HTERT RPE-1 (cell line): ENCODE results near the gene NDUFS8.

Source experiments
- in situ Hi-C: fragments of 300-500 bp; cut with MboI; formaldehyde crosslinking; loops from 4 replicates; pipeline ENCODE4 v1.14.3; 2020; ENCODE audit warnings: low sequenced_read_pairs

The NDUFS8 gene

DNA sequence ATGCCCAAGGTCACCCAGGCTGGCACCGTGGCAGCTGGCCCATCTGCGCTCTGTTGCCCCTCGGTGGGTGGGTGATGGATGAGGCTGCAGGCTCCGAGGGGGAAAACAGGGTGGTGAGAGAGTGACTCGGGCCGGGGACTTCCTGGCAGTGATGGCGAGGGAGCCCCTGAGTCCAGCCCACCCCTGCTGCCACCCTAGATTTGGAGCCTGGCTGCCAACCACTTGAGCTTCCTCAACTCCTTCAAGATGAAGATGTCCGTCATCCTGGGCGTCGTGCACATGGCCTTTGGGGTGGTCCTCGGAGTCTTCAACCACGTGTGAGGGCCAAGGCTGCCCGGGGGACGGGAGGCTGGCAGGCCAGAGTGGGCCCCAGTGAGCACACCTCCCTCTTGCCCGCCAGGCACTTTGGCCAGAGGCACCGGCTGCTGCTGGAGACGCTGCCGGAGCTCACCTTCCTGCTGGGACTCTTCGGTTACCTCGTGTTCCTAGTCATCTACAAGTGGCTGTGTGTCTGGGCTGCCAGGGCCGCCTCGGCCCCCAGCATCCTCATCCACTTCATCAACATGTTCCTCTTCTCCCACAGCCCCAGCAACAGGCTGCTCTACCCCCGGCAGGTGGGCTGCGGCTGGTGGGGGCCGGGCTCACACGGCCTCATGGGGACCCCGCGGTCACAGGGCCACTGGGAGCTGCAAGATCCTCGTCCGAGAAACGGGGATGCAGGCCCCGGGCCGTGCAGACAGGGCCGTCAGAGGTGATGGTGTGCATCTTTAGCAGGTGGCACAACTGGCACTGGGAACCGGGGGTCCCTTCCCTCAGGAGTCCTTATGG is 18.4 kb downstream of the NDUFS8 start:
- in situ Hi-C loops = no loop called here

DNA sequence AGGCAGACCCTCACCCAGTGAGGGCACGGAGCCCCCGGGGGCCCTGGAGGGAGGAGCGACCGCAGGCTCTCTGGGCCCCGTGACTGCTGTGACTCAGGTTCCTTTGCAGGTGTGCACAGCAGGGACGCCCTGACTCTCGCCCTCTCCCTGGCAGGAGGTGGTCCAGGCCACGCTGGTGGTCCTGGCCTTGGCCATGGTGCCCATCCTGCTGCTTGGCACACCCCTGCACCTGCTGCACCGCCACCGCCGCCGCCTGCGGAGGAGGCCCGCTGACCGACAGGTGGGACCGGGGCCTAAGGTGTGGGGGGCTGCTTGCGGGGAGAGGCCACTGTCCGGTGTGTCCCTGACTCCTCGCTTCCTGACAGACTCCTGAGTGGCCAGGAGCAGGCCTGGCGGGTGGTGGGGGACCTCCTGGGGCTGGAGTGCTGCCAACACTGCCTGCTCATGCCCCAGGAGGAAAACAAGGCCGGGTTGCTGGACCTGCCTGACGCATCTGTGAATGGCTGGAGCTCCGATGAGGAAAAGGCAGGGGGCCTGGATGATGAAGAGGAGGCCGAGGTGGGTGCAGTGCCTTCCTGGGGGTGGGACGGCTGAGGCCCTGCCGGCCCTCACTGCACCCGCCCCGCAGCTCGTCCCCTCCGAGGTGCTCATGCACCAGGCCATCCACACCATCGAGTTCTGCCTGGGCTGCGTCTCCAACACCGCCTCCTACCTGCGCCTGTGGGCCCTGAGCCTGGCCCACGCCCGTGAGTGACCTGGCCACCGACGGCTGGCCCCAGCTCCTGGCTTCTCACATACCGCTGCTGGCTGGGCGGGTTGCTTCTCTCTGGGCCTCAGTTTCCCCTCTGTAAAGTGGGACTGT is 19.3 kb downstream of the NDUFS8 start:
- in situ Hi-C loops = no loop called here

DNA sequence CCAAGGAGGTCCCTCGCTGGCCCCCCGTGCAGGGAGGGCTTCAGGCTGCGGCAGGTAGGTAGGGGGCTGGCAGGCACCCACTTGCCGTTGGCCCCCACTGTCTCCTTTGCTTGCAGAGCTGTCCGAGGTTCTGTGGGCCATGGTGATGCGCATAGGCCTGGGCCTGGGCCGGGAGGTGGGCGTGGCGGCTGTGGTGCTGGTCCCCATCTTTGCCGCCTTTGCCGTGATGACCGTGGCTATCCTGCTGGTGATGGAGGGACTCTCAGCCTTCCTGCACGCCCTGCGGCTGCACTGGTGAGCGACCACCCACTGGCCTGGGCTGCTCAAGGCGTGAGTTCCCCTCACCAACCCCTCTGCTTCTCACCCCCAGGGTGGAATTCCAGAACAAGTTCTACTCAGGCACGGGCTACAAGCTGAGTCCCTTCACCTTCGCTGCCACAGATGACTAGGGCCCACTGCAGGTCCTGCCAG is 19.9 kb downstream of the NDUFS8 start:
- in situ Hi-C loops = no loop called here

DNA sequence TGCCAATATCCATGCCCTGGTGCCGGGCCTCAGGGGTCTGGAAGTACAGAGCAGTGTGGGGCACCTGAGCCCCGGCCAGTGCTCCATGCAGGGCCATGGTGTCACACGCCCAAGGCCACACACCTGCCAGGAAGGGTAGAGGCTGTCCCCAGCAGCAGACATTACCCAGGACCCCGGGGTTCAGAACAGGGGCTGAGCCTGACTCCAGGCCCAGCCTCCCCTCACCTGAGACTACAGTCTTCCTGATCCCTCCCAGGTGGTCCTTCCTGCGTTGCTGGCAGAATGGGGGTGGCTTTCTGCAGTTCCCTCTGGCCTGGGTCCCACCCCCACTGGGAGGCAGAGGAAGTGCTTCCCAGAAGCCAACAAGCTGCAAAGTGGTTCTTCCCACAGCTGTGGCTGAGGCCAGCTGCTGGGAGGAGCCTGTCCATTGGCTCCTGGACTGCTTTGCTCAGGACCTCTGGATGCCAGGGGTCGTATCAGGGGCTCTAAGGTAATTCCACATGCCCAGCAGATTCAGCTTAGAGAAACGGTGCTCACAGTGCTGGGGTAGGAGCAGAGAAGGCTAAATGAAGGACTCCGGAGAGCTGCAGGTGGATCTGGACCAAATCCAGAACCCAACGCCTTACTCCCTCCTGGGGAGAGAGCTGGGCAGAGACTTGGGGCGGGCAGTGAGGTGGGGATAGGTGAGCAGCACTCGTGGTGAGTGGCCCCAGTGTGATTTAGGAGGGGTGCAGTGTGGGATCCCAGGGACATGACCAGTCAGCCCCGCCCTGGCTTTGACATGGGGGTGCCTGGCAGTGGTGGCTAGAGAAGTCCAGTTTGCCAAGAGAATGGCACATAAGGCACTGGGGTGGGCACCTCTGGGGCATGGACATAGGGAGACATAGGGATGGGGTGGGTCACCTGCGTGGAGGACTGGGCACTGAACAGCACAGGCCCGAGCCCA is 21.0 kb downstream of the NDUFS8 start:
- in situ Hi-C loops = no loop called here

DNA sequence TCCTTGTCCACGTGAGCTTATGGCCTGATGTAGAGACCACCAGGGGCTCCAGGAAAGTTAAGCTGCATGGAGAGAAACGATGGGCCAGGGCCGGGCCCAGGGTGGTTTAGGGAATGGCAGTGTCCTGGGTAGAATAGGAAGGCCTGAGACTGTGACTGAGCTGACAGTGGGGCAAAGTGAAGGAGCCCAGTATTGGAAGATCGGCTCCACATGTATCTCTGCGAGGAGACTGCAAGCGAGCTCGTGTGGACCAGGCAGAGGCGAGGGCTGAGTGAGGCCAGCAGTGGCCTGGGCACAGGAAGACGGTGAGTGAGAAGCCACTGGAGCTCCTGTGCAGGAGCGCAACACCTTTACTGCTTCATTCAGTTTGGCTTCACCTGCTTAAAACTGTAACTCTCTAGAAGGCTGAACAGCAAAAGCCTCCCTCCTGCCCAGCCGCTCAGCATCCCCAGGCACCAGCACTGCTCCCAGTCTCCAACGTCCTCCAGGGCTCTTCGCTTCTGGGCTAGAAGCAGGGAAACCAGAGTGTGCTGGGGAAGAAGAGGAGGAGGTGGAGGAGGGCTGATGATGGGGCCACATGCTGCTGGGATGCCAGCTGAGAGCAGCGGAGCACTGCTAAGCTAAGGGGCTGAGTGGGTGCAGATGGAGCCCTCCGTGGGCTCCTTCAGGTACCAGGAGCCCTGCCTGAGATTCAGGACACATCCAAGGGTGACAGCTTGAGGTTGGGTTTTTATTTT is 21.8 kb downstream of the NDUFS8 start:
- in situ Hi-C loops = no loop called here

DNA sequence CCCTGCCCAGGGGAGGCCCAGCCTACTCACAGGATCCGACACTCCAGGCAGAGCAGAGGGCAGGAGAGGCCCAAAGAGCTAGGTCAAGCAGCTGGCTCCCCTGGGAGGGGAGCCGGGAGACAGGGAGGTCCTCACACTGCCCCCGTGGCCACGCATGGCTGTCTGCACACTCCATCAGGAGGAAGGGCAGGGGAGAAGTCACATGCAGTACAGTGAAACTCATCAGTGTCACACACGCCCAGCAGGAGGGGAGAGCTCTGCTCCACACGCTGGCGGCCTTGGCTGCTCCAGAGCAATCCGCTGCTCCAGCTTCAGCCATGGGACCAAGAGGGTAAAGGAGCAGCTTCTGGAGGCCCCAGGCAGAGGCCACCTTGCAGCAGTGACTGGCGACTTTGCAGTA is 22.6 kb downstream of the NDUFS8 start:
- in situ Hi-C loops = no loop called here

DNA sequence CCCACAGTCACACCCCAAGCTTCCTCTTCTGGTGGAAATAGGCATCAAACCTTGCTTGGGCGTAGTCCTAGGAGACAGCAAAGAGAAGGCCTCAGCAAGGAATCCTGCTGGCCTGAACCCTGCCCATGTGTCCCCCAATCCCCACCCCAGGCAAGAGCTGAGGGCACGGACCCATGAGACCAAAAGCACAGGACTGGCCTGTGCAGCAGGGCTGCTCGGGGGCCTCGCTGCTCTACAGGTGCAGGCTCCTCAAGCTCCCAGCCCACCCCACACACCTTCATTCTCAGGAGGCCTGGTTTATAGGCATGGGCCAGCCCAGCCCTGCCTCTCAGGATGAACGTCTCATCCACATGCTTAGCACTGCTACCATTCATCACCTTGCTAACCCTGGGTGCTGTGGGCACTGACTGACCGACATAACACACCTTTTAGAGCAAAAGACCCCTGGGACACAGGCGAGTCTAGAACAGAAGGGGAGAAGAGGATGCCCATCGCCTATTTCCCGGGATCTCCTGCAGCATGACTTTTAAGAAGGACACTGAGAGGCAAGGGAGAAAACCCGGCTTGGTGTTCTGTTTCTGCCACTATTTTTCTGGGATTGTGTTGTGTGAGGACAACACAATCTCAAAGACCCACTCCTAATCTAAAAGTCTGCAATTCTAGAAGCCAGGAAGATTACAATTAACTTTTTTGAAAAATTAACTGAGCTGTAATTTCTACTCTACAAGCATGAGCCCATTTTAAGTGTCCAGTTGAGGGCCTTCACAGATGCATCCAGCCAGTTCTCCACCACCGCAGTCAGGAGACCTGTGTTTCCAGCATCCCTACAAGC is 23.7 kb downstream of the NDUFS8 start:
- in situ Hi-C loops = no loop called here

DNA sequence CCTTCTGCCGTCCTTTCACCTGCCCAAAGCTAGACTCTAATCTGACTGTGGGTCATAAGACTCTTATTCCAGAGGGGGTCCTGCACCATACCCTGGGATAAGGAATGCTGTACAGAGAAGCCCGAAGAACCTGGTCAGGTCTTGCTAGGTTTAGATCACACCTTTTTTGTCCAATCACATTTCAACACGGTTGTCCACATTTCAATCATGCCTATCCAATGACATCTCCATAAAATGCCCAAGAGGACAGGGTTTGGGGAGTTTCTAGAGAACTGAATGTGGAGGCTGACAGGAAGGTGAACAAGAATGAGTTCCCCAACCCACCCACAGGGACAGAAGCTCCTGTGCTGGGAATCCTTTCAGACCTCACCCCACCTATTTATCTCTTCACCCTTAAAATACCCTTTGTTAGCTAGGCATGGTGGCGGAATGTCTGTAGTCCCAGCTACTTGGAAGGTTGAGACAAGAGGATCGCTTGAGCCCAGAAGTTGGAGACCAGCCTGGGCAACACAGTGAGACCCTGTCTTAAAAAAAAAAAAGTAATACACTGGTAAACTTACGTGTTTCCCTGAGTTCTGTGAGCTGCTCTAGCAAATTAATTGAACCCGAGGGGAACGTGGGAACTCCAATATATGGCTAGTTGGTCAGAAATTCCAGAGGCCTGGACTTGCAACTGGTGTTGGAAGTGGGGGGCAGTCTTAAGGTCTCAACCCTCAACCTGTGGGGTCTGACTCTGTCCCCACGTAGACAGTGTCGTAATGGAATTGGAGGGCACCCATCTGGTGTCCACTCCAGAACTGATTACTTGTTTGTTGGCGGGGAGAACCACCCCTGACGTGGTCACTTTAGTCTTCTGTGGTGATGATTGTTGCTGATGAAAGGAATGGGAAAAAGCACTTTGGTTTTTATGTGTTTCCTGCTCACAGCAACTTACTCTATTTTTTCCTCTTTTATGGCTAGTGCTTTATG is 26.1 kb downstream of the NDUFS8 start:
- in situ Hi-C loops = no loop called here

DNA sequence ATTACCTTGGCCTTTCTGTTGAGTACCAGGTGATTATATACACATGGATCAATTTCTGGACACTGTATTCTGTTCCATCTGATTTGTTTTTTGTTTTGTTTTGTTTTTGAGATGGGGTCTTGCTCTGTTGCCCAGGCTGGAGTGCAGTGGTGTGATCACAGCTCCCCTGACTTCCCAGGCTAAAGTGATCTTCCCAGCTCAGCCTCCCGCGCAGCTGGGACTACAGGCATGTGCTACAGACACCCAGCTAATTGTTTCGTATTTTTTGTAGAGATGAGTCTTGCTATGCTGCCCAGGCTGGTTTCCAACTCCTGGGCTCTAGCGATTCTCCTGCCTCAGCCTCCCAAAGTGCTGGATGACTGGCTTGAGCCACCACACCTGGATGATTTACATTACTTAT is 27.3 kb downstream of the NDUFS8 start:
- in situ Hi-C loops = no loop called here

DNA sequence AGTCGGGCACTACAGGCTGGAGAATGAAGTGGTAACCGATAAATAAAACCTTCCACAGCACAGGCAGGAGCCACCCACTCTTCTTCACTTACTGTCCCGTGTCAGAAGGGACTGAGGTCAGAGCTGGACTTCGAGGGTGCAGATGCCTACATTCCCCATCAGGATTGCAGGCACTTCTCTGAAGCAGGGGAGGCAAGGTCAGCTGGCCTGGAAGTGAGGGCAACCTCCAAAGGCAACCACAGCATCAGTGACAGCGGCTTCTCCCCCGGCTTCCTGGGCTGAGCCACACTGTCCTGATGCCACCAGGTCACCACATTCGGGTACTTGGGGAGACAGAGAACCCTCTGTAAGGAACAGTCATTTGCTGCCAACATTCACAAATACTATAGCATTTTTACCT is 31.0 kb downstream of the NDUFS8 start:
- in situ Hi-C loops = no loop called here

DNA sequence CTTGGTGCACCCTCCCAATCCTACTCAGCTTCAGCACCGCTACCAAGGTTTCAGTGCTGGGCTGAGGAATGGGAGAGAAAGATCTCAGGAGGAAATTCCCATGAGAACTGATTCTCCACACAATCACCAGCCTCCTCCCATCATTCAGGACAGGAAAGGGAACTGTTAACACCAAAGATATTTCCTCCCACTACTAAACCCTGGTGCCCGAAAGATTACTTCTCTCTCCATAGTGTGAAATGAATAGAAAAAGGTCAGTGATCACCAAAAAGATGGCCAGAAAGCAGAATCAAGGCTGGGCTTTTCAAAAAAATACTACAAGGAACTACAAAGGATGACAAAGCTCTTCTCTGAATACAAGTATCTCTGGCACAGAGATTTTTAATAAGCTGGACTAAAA is 34.4 kb downstream of the NDUFS8 start:
- in situ Hi-C loops = no loop called here

DNA sequence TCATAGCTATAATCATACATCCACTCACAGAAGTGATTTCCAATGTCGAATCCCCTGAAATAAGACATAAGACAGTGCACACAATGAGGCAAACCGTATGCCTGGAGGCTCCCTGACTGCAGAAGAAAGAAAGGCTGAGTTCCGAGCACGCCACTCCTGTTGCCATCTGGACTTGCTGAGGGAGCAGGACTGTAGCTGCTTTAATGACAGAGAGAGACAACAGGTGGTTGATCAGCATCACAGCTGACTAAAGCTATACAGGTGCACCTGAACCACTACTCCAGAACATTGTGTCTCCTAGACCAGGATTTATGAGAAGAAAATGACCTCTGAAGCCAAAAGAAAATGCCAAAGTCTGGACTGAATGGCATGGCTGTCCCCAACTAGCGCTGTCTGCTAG is 35.4 kb downstream of the NDUFS8 start:
- in situ Hi-C loops = no loop called here

DNA sequence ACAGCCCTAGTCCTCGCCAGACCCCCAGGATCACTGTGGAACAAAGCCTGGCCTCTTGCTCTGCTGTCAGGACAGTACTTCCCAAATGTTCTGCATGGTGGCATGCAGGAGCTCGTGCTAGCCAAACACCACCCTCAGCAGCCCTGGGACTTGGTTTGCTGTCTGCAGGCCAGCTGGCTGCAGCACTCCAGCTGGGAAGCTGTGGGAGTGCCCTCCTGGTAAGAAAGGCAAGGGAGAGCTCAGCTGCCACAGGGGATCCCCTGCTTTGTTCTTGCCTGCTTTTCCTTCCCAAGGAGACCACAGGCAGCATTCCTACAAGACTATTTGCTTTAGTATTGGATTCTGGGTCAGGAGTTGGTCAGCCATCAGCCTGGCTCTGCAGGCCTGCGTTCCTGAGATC is 36.3 kb downstream of the NDUFS8 start:
- in situ Hi-C loops = no loop called here

DNA sequence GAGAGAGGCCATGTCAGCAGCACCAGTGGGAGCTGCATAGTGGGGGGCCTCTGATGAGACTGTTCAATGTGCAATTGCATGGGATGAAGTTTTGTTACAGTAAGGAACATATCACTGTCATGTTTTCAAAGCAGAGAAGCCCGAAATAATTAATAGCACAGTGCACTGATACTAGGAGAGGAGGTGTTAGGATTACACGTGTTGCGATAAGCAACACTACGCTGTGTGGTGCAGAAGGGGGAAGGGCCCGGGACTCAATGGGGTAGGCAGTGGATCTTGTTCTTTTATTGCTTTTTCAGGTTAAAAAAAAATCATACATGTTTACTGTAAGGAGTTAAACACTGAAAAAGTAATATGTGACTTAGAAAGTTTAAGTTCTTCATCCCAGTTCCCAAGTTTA is 37.5 kb downstream of the NDUFS8 start:
- in situ Hi-C loops = no loop called here

DNA sequence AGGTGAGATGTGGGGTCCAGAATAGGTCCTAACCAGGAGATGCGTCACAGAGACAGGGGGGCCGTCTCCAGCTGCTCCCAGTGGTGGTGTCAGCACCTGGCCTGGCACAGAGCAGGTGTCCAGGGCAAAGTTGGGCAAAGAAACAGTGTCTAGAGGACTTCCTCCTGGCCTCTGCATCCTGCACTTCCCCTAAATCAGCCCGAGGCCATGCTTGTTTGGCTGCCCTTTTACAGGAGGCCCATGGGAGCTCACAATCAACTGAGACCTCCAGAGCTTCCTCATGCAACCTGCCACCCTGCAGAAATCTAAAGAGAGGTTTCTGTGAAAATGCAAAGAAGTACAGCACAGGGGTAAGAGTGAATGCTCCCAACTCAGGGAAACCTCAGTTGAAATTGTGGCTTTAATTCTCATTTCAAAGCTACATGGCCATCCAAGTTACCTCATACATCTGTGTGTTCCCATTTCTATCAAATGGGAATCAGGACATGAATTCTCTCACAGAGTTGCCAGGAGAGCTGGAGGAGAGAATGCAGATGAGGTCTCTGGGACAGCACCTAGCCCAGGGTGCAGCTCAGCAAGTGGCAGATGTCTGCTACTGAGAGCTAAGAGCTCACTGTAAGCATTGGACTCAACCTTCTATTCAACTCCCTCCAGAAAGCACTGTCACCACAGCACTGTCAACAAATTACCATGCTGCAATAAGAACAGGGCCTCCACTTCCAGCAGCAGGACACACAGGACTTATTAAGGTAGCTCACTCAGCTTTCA is 41.0 kb downstream of the NDUFS8 start:
- in situ Hi-C loops = no loop called here

DNA sequence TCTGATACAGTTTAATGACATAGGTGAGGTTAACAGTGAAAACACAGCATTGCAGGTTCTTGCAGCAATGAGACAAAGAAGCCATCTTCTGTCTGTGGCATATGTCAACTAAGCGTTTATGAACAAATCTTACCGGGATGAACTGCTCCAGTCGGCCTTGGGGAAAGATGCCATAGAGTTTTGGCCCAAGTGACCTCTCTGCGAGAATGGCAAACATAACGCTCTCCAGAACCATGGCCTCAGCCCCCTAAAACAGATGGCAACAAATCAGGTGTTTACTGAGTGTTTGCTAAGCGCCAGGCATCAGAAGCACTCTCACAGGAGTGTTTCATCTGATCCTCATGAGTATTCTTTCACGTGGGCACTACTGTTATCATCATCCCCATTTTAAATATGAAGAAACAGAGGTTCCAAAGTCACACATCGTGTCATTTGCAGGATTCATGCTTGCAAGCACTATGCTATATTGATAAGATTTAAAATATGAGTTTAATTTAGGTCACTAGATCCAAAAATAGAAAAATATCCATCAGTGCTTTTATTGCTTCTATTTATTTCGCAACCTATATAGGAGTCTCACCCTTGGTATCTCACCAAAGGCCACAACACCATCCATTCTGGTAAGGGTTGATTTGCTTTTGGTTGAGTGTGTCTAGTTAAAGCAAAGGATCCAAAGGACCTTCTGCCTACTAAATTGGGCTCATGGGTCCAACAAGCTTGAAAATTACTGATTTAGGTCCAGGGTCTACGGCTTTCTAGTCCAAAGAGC is 44.3 kb downstream of the NDUFS8 start:
- in situ Hi-C loops = no loop called here
